GM12878 (cell line): ENCODE results near the gene PLPP1. TPM values are rescaled to one million over a fixed set of nuclear protein-coding genes. Genes with fewer than 3 reads are reported as not detected.
A peak's percentile ranks its signal among the peaks of the same experiment; 100 is the strongest.

ENCODE experiments used
- ATAC-seq: fragments of 200-7000 bp; cut with Tn5 transposase; 3 replicates; pipeline ENCODE4 v1.9.1; 2020; ENCODE audit warnings: mild to moderate bottlenecking, moderate library complexity
- BruUV-seq: library from RNA; stranded (reverse); fragments of 400-500 nt; replicated peaks from 2 replicates; lab custom pipeline; 2021; lab: Mats Ljungman, UMichigan
- CTCF ChIA-PET: fragments of 300-600 bp; sonication (Branson Sonifier 250); formaldehyde crosslinking; extraction: SDS; loops from one replicate; lab custom pipeline; 2021; ENCODE audit warnings: inconsistent platforms; lab: Yijun Ruan, JAX
- POLR2A ChIA-PET: fragments of 350-600 bp; formaldehyde crosslinking; extraction: SDS; loops from one replicate; lab custom pipeline; 2021; ENCODE audit warnings: inconsistent platforms; lab: Charles Lee
- RAD21 ChIA-PET: fragments of 300-600 bp; sonication (Branson Sonifier 250); formaldehyde crosslinking; loops from one replicate; lab custom pipeline; 2023; ENCODE audit warnings: antibody characterized with exemption; ENCODE audit not compliant: unreplicated experiment; lab: Charles Lee
- SMC1A ChIA-PET: fragments of 300-600 bp; sonication (Branson Sonifier 250); formaldehyde crosslinking; loops from one replicate; lab custom pipeline; 2023; ENCODE audit not compliant: unreplicated experiment, uncharacterized antibody; lab: Charles Lee
- DNase-seq: peaks from one replicate; pipeline ENCODE4 v3.0.0-alpha.2; 2011; ENCODE audit warnings: low read depth, low spot score
- FAIRE-seq: peaks from 3 replicates; lab custom pipeline; 2011; peaks lifted over from hg19 to GRCh38; lab: Jason Lieb, UNC
- H2AFZ ChIP-seq: 2 replicates; pipeline ENCODE4 v1.6.0; 2011; ENCODE audit warnings: low read depth, low read length, control low read depth; ENCODE audit not compliant: control insufficient read depth
- H3K27ac ChIP-seq: 2 replicates; pipeline ENCODE4 v1.5.1; 2011; ENCODE audit warnings: control low read depth; ENCODE audit not compliant: control insufficient read depth, insufficient read depth
- H3K27me3 ChIP-seq, 2 experiments: replicated peaks in 1 of 2; 2 replicates each; pipeline versions ENCODE4 v1.6.0 to v1.6.1; 2011; ENCODE audit warnings: low read length in 1 of 2; ENCODE audit not compliant: control insufficient read depth in 2 of 2, insufficient read depth in 2 of 2
- H3K36me3 ChIP-seq, 2 experiments: 2 replicates each; pipeline ENCODE4 v1.5.1; 2011; ENCODE audit warnings: low read length in 1 of 2; ENCODE audit not compliant: control insufficient read depth in 2 of 2, insufficient read depth in 2 of 2
- H3K4me1 ChIP-seq: 2 replicates; pipeline ENCODE4 v1.6.1; 2011; ENCODE audit warnings: mild to moderate bottlenecking, low read length, moderate library complexity, mixed read lengths; ENCODE audit not compliant: control insufficient read depth, insufficient read depth
- H3K4me2 ChIP-seq: 2 replicates; pipeline ENCODE4 v1.6.0; 2011; ENCODE audit warnings: control low read depth; ENCODE audit not compliant: control insufficient read depth, insufficient read depth
- H3K4me3 ChIP-seq: fragments of 200-600 bp; sonication (generic); 2 replicates; pipeline ENCODE4 v1.5.1; 2016
- H3K79me2 ChIP-seq: 2 replicates; pipeline ENCODE4 v1.6.0; 2011; ENCODE audit warnings: low read length; ENCODE audit not compliant: control insufficient read depth, insufficient read depth
- H3K9ac ChIP-seq: 2 replicates; pipeline ENCODE4 v1.8.0; 2011; ENCODE audit warnings: low read length, control low read depth, mixed read lengths; ENCODE audit not compliant: control insufficient read depth, insufficient read depth
- H3K9me3 ChIP-seq: replicated peaks from 3 replicates; pipeline ENCODE4 v1.5.1; 2011; ENCODE audit warnings: mild to moderate bottlenecking, low read length; ENCODE audit not compliant: control insufficient read depth, insufficient read depth
- H4K20me1 ChIP-seq: 2 replicates; pipeline ENCODE4 v1.6.0; 2011; ENCODE audit not compliant: control insufficient read depth, insufficient read depth
- BACH1 ChIP-seq: fragments of 450-650 bp; IDR thresholded peaks from 2 replicates; pipeline ENCODE4 v1.6.1; 2017; ENCODE audit warnings: mild to moderate bottlenecking, borderline replicate concordance
- CREM ChIP-seq: IDR thresholded peaks from 2 replicates; pipeline ENCODE4 v1.6.1; 2014; ENCODE audit warnings: antibody characterized with exemption, low read depth
- EZH2 ChIP-seq: IDR thresholded peaks from 2 replicates; pipeline ENCODE4 v1.6.1; 2012; ENCODE audit warnings: low read depth, mild to moderate bottlenecking, control low read depth, inconsistent platforms, low read length, borderline replicate concordance; ENCODE audit not compliant: control insufficient read depth
- IKZF1 ChIP-seq: fragments of 450-650 bp; conservative IDR thresholded peaks from 2 replicates; pipeline ENCODE4 v1.6.1; 2017; ENCODE audit warnings: antibody characterized with exemption, mild to moderate bottlenecking
- KLF5 ChIP-seq: fragments of 450-650 bp; IDR thresholded peaks from 2 replicates; pipeline ENCODE4 v1.6.1; 2014; ENCODE audit warnings: mild to moderate bottlenecking; ENCODE audit not compliant: partially characterized antibody
- LARP7 ChIP-seq: fragments of 450-650 bp; IDR thresholded peaks from 2 replicates; pipeline ENCODE4 v1.6.1; 2017; ENCODE audit warnings: mild to moderate bottlenecking
- MEF2A ChIP-seq: IDR thresholded peaks from 2 replicates; pipeline ENCODE4 v1.6.1; 2011; ENCODE audit warnings: low read depth, mild to moderate bottlenecking, low read length, moderate library complexity; ENCODE audit not compliant: insufficient read depth
- MTA2 ChIP-seq: fragments of 450-650 bp; IDR thresholded peaks from 2 replicates; pipeline ENCODE4 v1.6.1; 2016; ENCODE audit warnings: low read depth, mild to moderate bottlenecking, moderate library complexity
- SREBF1 ChIP-seq: IDR thresholded peaks from 2 replicates; pipeline ENCODE4 v1.6.1; 2012; ENCODE audit warnings: mild to moderate bottlenecking, low read length
- TARDBP ChIP-seq: IDR thresholded peaks from 2 replicates; pipeline ENCODE4 v1.6.1; 2016; ENCODE audit warnings: borderline replicate concordance
- WRNIP1 ChIP-seq: IDR thresholded peaks from 2 replicates; pipeline ENCODE4 v1.6.1; 2011; ENCODE audit warnings: low read depth, low read length, improper control_type of control experiment, borderline replicate concordance
- ZNF384 ChIP-seq: IDR thresholded peaks from 2 replicates; pipeline ENCODE4 v1.6.1; 2012; ENCODE audit warnings: low read depth, mild to moderate bottlenecking, low read length, improper control_type of control experiment, borderline replicate concordance
- WGBS: methylation state at CpG from one replicate; pipeline ENCODE4 v1.1.6; 2016; ENCODE audit warnings: low lambda C conversion rate; ENCODE audit not compliant: insufficient replicate concordance, insufficient coverage; ENCODE audit errors: missing lambda C conversion rate; 5-methylcytosine and 5-hydroxymethylcytosine counted together
- in situ Hi-C: fragments of 300-500 bp; cut with MboI; formaldehyde crosslinking; loops from 9 replicates; pipeline ENCODE4 v1.14.3; 2018; ENCODE audit warnings: mixed read lengths
- intact Hi-C: fragments of 100-400 bp; cut with micrococcal nuclease; formaldehyde crosslinking; loops from one replicate; pipeline ENCODE4 v1.14.2; 2022; ENCODE audit not compliant: unreplicated experiment
- polyA plus RNA-seq, 11 experiments: library from polyadenylated mRNA; depleted of rRNA in 4 of 11; unstranded in 6 of 11; stranded (reverse) in 5 of 11; fragments of >200 nt; fragmentation: Nextera tagmentation in 4 of 11; fragmentation: Illumina TruSeq in 1 of 11; extraction: Ambion mirVana in 4 of 11; extraction: Trizol in 1 of 11; gene quantifications; 1 replicate in 1 of 11; 2 replicates in 10 of 11; pipeline versions ENCODE4 v1.2.1 to v1.2.3, GENCODE V29; 2011 to 2016; ENCODE audit warnings: inconsistent platforms in 2 of 11, missing spikeins in 2 of 11, low read depth in 1 of 11
- total RNA-seq, 4 experiments: library from RNA; depleted of rRNA in 3 of 4; stranded (reverse); fragments of >200 nt in 3 of 4; fragmentation: Illumina TruSeq in 1 of 4; extraction: Trizol in 1 of 4; gene quantifications; 2 replicates each; pipeline versions ENCODE4 v1.2.1 to v1.2.3, GENCODE V29; 2013 to 2021
- TF ChIP-seq, protein P1 (sequence below): fragments of 450-650 bp; IDR thresholded peaks from 2 replicates; pipeline ENCODE4 v1.6.1; 2017; ENCODE audit warnings: antibody characterized with exemption, mild to moderate bottlenecking, moderate library complexity
- TF ChIP-seq, protein P2 (sequence below): IDR thresholded peaks from 2 replicates; pipeline ENCODE4 v1.6.1; 2011; ENCODE audit warnings: mild to moderate bottlenecking, low read depth, low read length, moderate library complexity; ENCODE audit not compliant: insufficient replicate concordance
- TF ChIP-seq, protein P3 (sequence below): fragments of 450-650 bp; IDR thresholded peaks from 2 replicates; pipeline ENCODE4 v1.6.1; 2014; ENCODE audit warnings: mild to moderate bottlenecking

The PLPP1 gene
- total and polyA plus RNA-seq, 10 of the 15 experiments (the other 5 are each of a cell fraction or from before 2014, with no cell fraction given): 3.0 to 11.3 (median 8.1) TPM

DNA sequence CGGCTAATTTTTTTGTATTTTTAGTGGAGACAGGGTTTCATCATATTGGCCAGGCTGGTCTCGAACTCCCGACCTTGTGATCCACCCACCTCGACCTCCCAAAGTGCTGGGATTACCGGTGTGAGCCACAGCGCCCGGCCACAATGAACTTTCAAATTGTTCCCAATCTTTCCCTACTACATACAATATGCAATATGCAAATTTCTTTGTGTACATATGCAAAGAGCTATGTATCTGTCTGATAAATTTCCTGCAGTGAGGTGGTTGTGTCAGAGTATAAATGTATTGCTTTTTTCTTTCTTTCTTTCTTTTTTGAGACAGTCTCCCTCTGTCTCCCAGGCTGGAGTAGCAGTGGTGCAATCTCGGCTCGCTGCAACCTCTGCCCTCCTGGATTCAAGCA lies 48.8 kb upstream of the PLPP1 start (continued):
- TF ChIP-seq, protein P1, sequence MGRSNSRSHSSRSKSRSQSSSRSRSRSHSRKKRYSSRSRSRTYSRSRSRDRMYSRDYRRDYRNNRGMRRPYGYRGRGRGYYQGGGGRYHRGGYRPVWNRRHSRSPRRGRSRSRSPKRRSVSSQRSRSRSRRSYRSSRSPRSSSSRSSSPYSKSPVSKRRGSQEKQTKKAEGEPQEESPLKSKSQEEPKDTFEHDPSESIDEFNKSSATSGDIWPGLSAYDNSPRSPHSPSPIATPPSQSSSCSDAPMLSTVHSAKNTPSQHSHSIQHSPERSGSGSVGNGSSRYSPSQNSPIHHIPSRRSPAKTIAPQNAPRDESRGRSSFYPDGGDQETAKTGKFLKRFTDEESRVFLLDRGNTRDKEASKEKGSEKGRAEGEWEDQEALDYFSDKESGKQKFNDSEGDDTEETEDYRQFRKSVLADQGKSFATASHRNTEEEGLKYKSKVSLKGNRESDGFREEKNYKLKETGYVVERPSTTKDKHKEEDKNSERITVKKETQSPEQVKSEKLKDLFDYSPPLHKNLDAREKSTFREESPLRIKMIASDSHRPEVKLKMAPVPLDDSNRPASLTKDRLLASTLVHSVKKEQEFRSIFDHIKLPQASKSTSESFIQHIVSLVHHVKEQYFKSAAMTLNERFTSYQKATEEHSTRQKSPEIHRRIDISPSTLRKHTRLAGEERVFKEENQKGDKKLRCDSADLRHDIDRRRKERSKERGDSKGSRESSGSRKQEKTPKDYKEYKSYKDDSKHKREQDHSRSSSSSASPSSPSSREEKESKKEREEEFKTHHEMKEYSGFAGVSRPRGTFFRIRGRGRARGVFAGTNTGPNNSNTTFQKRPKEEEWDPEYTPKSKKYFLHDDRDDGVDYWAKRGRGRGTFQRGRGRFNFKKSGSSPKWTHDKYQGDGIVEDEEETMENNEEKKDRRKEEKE: no peak
- TF ChIP-seq EZH2: no peak
- no peak for TF ChIP-seq WRNIP1
- TF ChIP-seq, protein P2, sequence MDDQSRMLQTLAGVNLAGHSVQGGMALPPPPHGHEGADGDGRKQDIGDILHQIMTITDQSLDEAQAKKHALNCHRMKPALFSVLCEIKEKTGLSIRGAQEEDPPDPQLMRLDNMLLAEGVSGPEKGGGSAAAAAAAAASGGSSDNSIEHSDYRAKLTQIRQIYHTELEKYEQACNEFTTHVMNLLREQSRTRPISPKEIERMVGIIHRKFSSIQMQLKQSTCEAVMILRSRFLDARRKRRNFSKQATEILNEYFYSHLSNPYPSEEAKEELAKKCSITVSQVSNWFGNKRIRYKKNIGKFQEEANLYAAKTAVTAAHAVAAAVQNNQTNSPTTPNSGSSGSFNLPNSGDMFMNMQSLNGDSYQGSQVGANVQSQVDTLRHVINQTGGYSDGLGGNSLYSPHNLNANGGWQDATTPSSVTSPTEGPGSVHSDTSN: no peak
- no peak for TF ChIP-seq BACH1

DNA sequence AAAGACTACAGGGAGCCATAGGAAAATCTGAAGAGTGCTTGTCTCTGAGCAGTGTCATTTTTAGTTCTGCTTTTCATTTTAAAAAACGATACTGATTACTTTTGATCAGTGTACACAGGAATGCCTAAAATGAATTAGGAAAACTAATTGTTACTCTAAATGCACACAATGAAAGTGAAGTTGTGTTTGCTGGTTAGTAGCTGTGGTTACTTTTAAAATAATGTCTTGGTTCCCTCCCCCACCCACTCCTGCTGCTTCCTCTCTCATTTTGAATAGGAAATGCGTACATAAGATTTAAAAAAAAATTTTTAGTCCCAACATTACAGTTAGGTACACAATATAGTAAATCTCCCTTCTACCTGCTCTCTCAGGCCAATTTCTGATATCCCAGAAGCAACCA lies 47.5 kb upstream of the PLPP1 start:
- SMC1A ChIA-PET: no interaction called here
- no peaks in the 10 kb centered on the region for H4K20me1 ChIP-seq
- TF ChIP-seq TARDBP (no peak), MTA2 (peak; percentile 59; the same call in 1 of the 2 replicates), CREM (peak; percentile 51; the same call in 1 of the 2 replicates), IKZF1 (peak; percentile 25; the same call in 1 of the 2 replicates), ZNF384 (peak; percentile 33; the same call in 1 of the 2 replicates), SREBF1 (no peak), KLF5 (no peak), EZH2 (no peak), MEF2A (peak; percentile 59; the same call in 1 of the 2 replicates), LARP7 (no peak)
- TF ChIP-seq, protein P3, sequence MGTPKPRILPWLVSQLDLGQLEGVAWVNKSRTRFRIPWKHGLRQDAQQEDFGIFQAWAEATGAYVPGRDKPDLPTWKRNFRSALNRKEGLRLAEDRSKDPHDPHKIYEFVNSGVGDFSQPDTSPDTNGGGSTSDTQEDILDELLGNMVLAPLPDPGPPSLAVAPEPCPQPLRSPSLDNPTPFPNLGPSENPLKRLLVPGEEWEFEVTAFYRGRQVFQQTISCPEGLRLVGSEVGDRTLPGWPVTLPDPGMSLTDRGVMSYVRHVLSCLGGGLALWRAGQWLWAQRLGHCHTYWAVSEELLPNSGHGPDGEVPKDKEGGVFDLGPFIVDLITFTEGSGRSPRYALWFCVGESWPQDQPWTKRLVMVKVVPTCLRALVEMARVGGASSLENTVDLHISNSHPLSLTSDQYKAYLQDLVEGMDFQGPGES: no peak

More for the DNA sequence above, 47.5 kb upstream of the PLPP1 start:
- Histone ChIP-seq H2AFZ (peak overlapping the region; percentile 5), H3K4me3 (0 out of 2 replicates have a peak overlapping the region, but pooled peaks have one; percentile 27), H3K9ac (no peak overlapping the region), H3K9me3 (no peaks in the 10 kb centered on the region), H3K27ac (no peak overlapping the region), H3K4me2 (no peak overlapping the region), H3K36me3 (no peaks in the 10 kb centered on the region), H3K4me1 (no peaks in the 10 kb centered on the region; the same call in 1 of the 2 replicates), H3K27me3 (no peaks in the 10 kb centered on the region), H3K79me2 (no peaks in the 10 kb centered on the region)
- 2% methylated on average over 2 of the region's 2 CpGs for WGBS
- peak; percentile 78 for ATAC-seq
- RAD21 ChIA-PET: no interaction called here
- intact Hi-C loops: no loop called here
- BruUV-seq: no TSS peak
- CTCF ChIA-PET: no interaction called here
- peak; percentile 37 for DNase-seq
- in situ Hi-C loops: no loop called here
- peak; percentile 13 for FAIRE-seq
- POLR2A ChIA-PET: no interaction called here
